Loucy (cell line): ENCODE measurements around the gene TMEM272.

Source experiments
- H2AFZ ChIP-seq: fragments of 200-600 bp; sonication (generic); 2 replicates; pipeline ENCODE4 v1.6.0; 2016; ENCODE audit warnings: antibody characterized with exemption, mild to moderate bottlenecking, low read length, moderate library complexity
- H3F3A ChIP-seq: fragments of 200-600 bp; 2 replicates; pipeline ENCODE4 v1.6.0; 2016; ENCODE audit warnings: antibody characterized with exemption, low read depth, mild to moderate bottlenecking
- H3K27me3 ChIP-seq: fragments of 200-600 bp; sonication (generic); 2 replicates; pipeline ENCODE4 v1.6.1; 2014; ENCODE audit warnings: low read length, mild to moderate bottlenecking; ENCODE audit not compliant: insufficient read depth, poor library complexity, severe bottlenecking
- H3K36me3 ChIP-seq: fragments of 200-600 bp; sonication (generic); 2 replicates; pipeline ENCODE4 v1.6.1; 2016; ENCODE audit warnings: low read length; ENCODE audit not compliant: insufficient read depth
- H3K4me1 ChIP-seq: fragments of 200-600 bp; sonication (generic); 2 replicates; pipeline ENCODE4 v1.5.1; 2014; ENCODE audit warnings: low read length, mild to moderate bottlenecking; ENCODE audit not compliant: insufficient read depth, poor library complexity, severe bottlenecking
- H3K4me2 ChIP-seq: fragments of 200-600 bp; sonication (generic); 2 replicates; pipeline ENCODE4 v1.6.0; 2014; ENCODE audit warnings: antibody characterized with exemption, low read length, low read depth, mild to moderate bottlenecking; ENCODE audit not compliant: poor library complexity, severe bottlenecking
- H3K4me3 ChIP-seq: fragments of 200-600 bp; sonication (generic); 2 replicates; pipeline ENCODE4 v1.5.1; 2014; ENCODE audit warnings: low read length, mild to moderate bottlenecking, mixed read lengths; ENCODE audit not compliant: poor library complexity, severe bottlenecking
- H3K79me2 ChIP-seq: fragments of 200-600 bp; sonication (generic); 2 replicates; pipeline ENCODE4 v1.6.1; 2014; ENCODE audit warnings: low read length; ENCODE audit not compliant: insufficient read depth
- H3K9ac ChIP-seq: fragments of 200-600 bp; sonication (generic); 2 replicates; pipeline ENCODE4 v1.6.0; 2014; ENCODE audit warnings: mild to moderate bottlenecking, low read depth, low read length, moderate library complexity; ENCODE audit not compliant: poor library complexity, severe bottlenecking
- H3K9me2 ChIP-seq: fragments of 200-600 bp; sonication (generic); replicated peaks from 2 replicates; pipeline ENCODE4 v1.6.1; 2016; ENCODE audit warnings: low read depth, low read length, mixed read lengths
- H3K9me3 ChIP-seq: fragments of 200-600 bp; sonication (generic); 2 replicates; pipeline ENCODE4 v1.6.1; 2014; ENCODE audit warnings: mild to moderate bottlenecking, antibody characterized with exemption, low read length, low read depth; ENCODE audit not compliant: insufficient read depth
- H4K20me1 ChIP-seq: fragments of 200-600 bp; sonication (generic); 2 replicates; pipeline ENCODE4 v1.6.0; 2014; ENCODE audit warnings: antibody characterized with exemption, low read length, mild to moderate bottlenecking; ENCODE audit not compliant: insufficient read depth, poor library complexity, severe bottlenecking
- CTCF ChIP-seq: fragments of 200-600 bp; sonication (generic); conservative IDR thresholded peaks from 2 replicates; pipeline ENCODE4 v1.5.1; 2014; ENCODE audit warnings: mild to moderate bottlenecking, antibody characterized with exemption, low read length
- EZH2phosphoT487 ChIP-seq: fragments of 200-600 bp; IDR thresholded peaks from 2 replicates; pipeline ENCODE4 v1.6.1; 2018; ENCODE audit warnings: antibody characterized with exemption, mild to moderate bottlenecking, moderate library complexity, borderline replicate concordance

Gene TMEM272

GRCh38 chr13:51887468-51887867 lies 42.5 kb upstream of the TMEM272 start:
- Histone ChIP-seq H3K9me2 (no peaks in the 10 kb centered on the region), H3K4me2 (no peak overlapping the region), H2AFZ (no peak overlapping the region), H3F3A (no peaks in the 10 kb centered on the region), H3K79me2 (no peaks in the 10 kb centered on the region), H3K4me1 (peaks cover 8% of the 10 kb centered on the region), H3K4me3 (no peak overlapping the region), H4K20me1 (no peaks in the 10 kb centered on the region), H3K9me3 (peaks cover 9% of the 10 kb centered on the region; the same call in 1 of the 2 replicates), H3K36me3 (no peaks in the 10 kb centered on the region), H3K27me3 (no peaks in the 10 kb centered on the region), H3K9ac (no peak overlapping the region)
- TF ChIP-seq CTCF (no peak), EZH2phosphoT487 (no peak)

- Histone ChIP-seq H3K9ac (no peak overlapping the region), H3K27me3 (no peaks in the 10 kb centered on the region), H3K36me3 (no peaks in the 10 kb centered on the region), H4K20me1 (no peaks in the 10 kb centered on the region), H2AFZ (no peak overlapping the region), H3K4me3 (no peak overlapping the region), H3K9me2 (no peaks in the 10 kb centered on the region), H3K4me2 (no peak overlapping the region), H3K9me3 (peaks cover 19% of the 10 kb centered on the region; the same call in 1 of the 2 replicates), H3K79me2 (no peaks in the 10 kb centered on the region), H3F3A (no peaks in the 10 kb centered on the region), H3K4me1 (peaks cover 5% of the 10 kb centered on the region)
- TF ChIP-seq CTCF (no peak), EZH2phosphoT487 (no peak)
These were observed 40.7 kb upstream of the TMEM272 start for GRCh38 chr13:51885651-51886050.

DNA sequence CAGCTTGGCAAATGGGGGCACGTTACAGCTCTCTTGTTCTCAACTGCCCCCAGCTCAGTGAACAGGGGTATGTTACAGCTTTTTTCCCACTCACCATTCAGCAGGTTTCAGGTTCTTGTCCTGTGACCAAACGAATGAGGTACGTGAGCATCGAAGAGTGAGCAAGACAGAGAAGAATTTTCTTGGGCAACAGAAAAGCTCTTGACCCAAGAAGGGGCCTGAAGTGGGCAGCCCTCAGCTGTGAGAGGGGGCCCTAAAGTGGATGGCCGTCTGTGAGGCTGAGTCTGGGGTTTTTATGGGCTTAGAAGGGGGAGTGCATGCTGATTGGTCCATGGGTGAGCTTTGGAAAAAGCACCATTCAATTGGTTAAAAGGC lies 38.2 kb upstream of the TMEM272 start:
- Histone ChIP-seq H3K4me2 (no peak overlapping the region), H3K4me3 (no peak overlapping the region), H4K20me1 (no peaks in the 10 kb centered on the region), H3K36me3 (no peaks in the 10 kb centered on the region), H3K4me1 (peaks cover 29% of the 10 kb centered on the region), H3K9me2 (no peaks in the 10 kb centered on the region), H3K27me3 (no peaks in the 10 kb centered on the region), H2AFZ (no peak overlapping the region), H3F3A (no peaks in the 10 kb centered on the region), H3K79me2 (no peaks in the 10 kb centered on the region), H3K9ac (no peak overlapping the region), H3K9me3 (peaks cover 19% of the 10 kb centered on the region; the same call in 1 of the 2 replicates)
- TF ChIP-seq EZH2phosphoT487: no peak
- TF ChIP-seq CTCF: no peak
